Muscle of arm (tissue), 12 donors: ENCODE measurements around the gene DLG1. TPM values are rescaled to one million over a fixed set of nuclear protein-coding genes. Genes with fewer than 3 reads are reported as not detected.

Source experiments
- DNase-seq: peaks from one replicate; pipeline ENCODE4 v3.0.0-alpha.2; 2013
- polyA plus RNA-seq, 12 donors: library from polyadenylated mRNA; unstranded; fragments of 120-200 nt; gene quantifications; one replicate each; pipeline ENCODE4 v1.2.1, GENCODE V29; 2013; ENCODE audit not compliant: insufficient read length in 12 of 12

Gene DLG1
- polyA plus RNA-seq, 12 donors = 40.4 to 78.4 (median 49.9) TPM; not detected in 1

DNA sequence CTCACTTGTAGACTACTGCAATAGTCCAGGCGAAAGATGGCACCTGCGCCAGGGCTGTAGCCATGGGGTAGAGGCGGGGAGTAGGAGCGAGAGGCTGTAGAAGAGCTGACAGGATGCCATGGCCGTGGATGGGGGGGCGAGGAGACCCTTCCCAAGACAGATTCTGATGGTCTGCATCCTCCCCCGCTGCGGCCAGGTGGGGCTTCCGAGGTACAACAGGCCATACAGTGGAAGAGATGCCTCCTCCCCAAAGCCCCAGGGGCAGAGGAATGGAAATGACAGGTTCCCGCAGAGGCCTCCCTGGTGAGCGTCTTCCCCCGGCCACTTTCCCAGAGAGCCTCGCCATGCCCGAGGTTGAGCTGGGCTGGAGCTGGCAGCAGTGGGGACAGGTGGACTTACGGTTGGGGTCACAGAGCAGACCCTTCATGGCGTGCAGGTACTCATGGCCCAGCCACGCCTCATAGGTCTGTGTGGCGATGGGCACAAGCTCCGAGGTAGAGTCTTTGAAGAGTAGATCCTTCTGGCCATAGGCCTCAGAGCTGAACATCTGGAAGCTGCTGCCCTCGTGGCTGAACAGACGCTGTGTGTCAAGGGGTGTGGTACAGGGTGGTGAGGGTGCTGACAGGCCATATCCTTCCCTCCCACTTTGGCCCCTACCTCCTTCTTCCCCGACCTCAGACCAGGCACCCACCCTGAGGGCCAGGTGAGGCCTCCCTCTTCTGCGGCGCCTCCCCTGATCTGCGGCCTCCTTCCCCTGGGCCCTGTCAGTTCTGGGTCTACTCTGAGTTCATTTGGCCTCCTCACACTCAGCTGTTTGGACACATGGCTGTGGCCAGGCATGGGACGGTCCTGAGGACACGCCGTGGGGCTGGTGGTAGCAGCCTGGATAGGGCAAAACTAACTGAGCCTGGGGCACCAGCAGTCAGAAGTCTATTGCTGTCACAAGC lies 282.3 kb downstream of the DLG1 start:
- no peak for DNase-seq

DNA sequence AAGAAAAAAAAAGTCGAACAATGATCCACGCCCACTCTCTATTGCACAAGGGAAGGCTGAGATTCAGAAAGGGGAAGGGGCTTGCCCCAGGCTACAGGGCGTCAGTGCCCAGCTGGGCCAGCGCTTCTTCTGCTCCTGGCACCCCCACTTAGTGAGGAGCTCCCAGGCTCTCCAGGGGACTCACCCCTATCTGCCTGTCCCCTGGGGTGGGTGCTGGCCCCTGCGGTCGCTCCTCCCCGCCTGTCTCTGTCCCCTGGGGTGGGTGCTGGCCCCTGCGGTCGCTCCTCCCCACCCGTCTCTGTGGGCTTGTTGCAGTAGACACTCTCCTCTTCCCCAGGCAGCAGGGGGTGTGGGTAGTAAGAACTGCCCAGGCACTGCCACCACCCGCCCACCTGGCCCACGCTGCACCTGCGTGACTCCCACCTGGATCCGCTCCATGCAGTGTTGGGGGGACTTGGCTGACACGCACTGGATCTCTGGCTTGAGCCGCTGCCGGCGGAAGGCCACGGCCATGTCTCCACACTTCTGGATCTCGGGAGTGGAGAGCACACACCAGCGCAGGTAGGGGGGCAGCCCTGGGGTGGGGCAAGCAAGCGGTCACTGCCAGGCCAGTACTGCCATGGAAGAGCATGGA lies 283.4 kb downstream of the DLG1 start:
- DNase-seq = no peak

DNA sequence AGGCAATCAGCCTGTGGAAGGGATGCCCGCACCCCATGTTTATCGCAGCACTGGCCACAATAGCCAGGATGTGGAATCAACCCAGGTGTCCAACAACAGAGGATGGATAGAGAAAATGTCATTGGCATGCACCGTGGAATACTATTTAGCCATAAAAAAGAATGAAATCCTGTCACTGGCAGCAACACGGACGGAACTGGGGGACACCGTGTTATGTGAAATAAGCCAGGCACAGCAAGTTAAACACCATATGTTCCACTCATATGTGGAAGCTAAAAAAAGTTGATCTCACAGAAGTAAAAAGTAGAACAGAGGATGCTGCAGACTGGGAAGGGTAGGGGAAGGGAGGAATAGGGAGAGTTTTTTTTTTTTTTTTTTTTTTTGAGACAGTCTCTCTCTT lies 284.4 kb downstream of the DLG1 start:
- no peak for DNase-seq

DNA sequence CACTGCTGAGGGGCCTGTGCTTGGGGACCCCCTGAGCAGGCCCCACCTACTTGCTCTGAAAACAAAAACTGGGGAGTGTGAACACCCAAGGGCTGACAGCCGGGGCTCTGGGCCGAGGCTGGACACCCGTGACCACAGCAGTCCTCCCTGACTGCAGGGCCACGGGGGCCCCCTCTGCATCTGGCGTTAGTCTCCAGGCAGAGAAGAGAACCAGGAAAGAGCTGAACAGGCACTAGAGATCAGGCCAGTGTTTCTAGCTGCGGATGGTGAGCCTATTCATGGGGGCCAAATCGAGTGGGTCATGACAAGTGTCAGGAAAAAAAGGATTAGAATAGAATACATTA lies 285.9 kb downstream of the DLG1 start:
- no peak for DNase-seq

DNA sequence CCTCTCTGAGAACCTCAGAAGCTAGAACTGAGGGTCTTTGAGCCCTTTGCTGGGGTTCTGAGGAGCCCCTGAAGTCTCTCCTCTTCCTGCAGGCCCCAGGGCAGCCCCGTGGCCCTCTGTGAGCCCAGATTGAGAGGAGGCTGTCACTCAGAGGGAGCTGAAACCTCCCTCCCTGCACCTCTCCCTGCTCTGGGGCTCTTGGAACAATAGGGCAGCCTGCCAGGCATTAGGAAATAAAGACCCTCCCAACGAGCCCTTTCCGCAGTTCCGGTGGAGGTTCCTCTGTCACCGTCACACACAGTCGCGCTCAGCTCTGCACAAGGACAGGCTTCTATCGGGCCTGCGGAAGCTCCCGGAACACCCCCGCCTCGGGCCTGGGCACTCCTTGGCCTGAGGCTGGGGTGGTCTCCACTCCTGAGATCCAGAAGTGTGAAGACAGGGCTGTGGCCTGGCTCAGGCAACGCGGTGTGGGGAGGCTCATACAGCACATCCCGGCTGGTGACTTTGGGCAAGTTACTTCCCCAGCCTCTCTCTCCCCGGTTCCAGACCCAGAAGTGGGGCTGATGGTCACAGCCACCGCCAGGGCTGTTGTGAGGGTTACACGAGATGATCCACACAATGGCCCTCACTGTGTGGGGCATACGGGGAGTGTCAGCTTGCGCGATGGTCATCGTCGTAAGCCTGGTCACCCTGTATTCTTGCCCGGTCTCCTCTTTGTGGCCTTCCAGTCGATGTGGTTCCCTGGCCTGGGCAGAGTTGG lies 286.5 kb downstream of the DLG1 start:
- DNase-seq = no peak

DNA sequence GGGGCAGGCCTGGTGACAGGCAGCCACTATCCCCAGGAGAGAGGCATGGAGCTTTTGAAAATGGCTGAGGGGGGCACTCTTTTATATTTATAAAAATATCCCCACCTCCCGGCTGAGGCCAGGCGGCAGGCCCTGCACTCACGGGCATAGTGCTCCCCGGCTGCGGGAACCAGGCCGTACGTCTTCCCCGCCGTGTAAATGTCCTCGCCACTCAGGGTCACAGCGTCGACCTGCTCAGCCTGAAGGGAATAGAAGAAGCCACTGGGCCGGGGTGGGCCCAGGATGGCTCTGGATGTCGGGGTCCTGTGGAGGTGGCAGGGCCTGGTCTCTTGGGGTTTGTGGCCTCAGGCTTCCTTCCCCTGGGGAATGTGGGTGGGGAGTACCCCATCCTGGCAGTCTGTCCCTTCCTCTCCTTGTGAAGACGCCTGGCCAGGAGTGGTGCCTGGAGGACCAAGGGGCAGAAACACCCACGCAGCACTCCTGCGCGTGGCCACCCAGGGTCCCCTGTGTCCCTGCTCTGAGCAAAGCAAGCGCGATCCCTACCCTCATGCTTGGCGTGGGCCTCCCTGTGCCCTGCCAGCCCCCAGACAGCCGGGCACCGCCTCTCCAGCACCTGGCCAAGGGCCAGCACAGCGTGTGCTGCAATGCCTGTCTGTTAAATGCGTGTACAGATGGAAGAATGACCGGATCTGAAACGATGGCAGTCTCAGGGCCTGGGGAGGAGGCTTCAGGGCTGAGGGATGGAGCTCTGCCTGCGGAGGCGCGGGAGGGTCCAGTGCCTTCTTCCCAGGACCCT lies 287.7 kb downstream of the DLG1 start:
- no peak for DNase-seq

DNA sequence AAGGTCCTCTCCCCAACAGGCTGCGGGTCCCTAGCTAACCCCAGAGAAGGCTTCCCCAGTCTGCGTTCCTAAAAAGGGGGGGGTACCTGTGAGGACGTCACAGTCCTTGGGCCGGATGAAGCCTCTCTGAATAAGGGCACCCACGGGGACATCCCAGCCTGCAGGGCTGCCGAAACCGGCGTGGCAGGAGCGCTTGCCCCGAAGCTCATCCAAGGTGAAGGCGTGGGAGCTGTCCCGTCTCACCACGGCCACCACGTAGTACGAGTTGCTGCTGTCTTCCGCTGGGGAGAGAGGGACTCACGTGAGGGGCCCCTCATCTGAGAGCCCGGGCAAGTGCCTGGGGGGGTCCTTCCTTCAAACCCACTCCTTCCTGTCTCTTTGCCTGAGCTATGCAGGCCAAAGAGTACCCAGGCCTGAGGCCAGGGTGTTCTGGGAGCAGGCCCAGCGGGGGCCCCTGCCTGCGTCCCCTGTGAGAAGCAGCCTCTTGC lies 288.8 kb downstream of the DLG1 start:
- DNase-seq = no peak

DNA sequence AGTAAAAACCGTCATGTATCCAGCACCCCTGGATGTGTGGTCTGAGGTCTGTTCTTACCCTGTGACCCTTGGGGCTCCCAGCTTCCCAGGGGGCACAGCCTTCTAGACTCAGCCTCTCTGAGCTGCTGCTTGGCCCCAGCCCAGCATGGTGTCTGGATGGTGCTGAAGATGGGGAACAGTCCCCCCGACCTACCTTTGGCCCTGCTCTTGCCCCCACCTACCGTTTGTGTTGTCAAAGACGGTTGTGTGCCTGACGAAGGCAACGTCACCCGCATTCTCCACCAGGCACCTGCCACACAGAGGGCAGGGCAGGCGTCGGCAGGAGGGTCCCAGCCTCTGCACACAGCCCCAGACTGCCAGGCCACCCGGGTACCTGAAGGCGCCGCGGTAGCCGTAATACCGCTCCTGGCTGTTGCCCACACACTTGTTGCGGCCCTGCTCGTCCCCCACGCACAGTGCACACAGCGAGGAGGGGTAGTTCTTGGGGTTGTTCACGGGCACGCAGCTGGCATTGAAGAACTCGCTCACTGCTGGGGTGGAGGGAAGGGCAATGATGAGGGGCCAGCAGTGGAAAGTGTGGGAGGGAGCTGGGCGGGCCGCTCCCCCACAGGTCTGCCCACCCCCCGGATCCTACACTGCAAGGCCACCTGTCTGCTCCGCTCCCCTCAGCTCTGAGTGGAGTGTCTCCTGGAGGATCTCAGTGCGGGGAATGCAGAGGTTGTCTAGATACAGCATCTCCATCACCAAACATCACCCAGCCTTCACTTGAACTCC lies 289.8 kb downstream of the DLG1 start:
- no peak for DNase-seq

DNA sequence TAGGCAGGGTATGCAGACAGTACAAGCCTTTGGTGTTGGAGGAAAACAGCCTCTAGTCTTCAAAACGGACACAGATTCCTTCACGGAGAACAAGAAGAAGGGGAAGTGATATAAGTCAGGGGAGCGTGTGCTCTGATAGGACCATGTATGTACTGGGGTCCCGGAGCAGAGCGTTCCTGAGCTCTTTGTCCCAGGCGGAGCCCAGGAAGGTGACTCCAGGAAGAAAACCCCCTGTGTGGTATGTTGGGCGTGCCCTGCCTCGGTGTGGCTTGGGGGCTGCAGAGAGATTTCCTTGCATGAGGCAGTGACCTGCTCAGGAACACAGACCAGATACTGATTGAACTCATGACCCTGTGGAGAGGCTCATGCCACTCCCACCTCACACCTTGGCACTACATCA lies 290.5 kb downstream of the DLG1 start:
- no peak for DNase-seq

DNA sequence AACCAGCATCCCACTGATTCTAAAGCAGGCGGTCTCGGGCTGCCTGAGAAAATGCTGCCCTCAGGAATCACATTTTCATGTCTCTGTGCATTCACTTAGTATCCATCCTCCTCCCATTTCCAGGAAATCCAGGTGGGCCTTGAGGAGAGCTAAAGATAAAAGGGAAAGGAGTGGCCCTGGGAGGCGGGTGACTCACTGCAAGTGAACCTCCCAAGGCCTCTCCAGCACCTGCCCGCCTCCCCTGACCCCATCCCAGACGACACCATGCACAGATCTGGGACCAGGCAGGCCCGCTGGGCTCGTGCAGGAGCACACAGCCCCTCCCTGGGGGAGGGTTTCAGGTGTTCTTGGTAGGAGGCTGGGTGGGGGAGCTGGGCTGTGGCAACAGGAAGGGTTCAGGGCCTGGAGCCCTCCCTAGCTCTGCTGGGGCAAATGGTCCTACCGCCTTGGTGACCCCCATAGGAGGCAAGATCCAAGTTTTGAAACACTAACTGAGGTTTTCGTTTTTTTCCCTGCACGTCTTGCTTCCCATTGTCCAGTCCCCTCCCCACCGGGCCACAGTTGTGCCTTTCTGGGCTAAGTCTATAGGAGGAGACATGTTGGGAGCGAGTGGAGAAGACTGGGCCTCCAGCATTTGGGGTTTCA lies 291.0 kb downstream of the DLG1 start:
- DNase-seq = no peak

DNA sequence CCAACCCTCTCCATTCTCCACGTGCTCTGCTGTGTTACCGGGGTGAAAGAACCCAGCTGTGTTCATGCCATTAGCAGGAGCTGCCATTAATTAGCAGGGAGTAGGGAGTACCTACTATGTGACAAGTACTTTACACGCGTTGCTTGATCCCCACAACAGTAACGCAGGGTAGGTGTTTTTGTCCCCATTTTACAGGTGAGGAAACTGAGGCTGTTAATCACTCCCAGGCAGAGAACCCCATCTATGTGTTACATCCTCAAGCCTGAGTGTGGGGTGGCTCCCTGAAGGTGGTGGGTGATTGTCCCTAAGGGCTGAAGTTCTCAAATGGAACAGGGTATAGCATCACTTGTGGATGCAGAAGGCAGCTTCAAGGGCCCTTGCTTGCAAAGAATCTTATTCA lies 291.6 kb downstream of the DLG1 start:
- no peak for DNase-seq

DNA sequence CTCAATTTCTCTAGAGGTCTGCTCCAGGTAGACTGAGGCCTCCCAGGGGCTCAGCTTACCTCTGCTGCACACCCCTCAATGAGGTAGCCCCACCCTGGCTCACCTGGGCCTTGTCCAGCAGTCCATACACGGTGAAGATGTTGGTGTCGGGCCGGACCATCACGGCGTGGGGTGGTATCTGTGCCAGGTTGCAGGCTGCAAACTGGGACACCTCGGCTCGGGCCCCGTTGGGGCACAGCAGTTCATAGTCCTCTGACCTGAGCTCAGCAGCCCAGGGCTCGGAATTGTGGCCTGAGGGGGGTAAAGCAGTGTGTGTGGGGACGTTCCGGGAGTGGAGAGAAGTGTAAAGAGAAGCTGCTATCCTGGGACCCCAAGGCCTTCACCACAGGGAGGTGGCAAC lies 292.0 kb downstream of the DLG1 start:
- no peak for DNase-seq

DNA sequence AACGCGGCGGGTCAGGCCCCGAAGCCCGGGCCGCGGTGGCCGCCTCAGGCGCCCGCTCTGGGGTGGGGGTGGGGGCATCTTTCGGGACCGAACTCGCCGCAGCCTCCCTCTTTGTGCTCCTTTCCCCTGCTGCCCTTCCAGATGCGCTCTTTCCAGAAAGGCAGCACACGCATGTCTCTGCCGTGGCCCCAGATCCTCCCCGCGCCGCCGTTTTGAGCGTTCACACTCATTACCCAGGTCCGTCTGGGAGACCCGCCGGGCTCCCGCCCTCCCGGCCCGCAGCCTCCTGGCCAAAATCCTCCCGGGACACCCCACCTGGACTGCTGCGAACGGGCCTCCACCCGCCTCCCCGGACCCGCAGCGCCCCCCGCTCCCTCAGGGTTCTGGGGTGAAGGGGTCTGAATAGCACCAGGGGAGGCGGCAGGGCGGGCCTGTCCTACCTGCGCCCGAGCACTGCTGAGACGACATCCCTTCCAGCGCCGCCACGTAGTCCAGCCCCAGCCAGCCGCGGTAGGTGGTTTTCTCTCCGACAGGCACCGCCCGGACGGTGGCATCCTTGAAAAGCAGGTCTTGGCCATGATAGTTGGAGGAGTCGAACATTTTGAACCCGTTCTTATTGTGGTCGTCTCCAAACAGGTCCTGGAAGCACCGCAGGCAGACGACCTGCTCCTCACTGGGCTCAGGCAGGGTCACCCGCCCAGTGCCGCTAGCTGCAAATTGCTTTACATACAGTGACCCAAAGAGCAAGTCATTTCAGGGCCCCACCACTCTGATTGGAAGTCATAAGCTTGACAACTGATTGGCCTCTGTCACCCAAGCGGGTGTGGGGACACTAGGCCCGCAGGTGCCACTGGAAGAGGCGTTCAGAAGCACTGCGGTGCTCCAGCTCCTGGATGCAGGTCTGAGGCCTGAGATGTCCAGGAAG lies 294.7 kb downstream of the DLG1 start:
- DNase-seq = no peak

DNA sequence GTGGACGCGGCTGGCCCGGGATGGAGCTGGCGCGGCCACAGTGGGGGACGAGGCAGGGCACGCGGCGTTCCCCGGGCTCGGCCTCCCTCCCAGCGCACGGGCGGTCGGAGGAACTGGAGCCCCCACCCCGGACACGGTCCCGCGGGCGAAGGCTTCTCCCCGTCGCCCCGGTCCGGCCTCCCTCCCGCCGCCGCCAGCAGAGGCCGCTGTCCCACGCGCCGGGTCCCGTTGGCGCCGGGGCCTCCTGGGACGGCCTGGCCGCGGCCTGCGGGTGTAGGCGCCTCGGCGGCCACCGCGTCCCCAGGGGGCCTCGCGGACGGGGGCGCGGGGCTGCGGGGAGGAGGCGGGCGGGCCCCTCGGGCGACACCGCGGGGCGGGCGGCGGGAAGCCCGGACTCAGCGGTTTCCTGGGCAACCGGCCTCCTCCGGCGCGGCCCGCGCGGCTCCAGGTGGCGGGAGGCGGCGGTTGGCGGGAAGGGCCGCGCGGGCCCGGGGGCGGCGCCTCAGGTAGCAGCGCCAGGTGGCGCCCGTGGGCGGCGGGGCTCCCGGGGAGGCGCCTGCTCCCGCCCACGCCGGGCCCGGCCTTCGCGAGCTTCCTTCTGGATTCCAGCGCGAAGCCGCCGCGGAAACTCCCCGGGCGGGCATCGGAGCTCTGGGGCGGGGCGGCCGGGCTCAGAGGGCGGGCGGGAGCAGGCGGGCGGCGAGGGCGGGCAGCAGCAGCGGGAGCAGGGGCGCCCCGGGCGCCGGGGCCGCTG lies 295.5 kb downstream of the DLG1 start:
- DNase-seq = peak; percentile 48

DNA sequence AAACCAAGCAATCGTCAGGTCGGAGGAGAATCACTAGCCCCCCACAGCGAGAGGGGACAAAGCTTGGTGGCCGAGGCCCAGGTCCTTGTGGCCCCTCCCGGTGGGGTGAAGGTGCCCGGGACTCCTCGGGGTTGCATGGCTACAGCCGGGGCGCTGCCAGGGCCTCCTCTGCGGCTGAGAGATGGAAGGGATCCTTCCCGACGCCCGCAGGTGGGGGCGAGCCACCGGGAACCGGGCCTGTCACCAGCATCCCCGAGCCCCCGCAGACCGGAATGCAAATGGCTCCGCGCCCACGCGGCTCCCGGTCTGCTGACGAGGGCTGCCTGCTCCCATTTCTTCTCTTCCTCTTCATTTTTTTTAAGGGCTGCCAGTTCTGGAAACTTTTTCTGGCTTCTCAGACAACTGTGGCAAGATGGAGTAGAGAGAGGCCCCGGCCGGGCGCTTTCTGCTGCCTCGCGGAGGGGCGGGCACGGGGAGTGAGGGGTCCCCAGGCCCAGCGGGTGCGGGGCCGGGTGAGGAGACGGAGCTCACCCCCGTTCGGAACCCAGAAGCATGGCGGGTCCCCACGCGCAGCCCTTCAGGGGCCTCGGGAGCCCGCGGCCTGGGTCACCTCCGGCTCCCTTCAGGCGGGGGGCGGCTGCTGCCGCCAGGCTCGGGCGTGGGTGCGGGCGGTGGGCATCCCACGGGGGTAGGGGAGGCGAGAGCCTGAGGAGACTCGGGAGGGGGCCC lies 296.3 kb downstream of the DLG1 start:
- DNase-seq = peak; percentile 22

DNA sequence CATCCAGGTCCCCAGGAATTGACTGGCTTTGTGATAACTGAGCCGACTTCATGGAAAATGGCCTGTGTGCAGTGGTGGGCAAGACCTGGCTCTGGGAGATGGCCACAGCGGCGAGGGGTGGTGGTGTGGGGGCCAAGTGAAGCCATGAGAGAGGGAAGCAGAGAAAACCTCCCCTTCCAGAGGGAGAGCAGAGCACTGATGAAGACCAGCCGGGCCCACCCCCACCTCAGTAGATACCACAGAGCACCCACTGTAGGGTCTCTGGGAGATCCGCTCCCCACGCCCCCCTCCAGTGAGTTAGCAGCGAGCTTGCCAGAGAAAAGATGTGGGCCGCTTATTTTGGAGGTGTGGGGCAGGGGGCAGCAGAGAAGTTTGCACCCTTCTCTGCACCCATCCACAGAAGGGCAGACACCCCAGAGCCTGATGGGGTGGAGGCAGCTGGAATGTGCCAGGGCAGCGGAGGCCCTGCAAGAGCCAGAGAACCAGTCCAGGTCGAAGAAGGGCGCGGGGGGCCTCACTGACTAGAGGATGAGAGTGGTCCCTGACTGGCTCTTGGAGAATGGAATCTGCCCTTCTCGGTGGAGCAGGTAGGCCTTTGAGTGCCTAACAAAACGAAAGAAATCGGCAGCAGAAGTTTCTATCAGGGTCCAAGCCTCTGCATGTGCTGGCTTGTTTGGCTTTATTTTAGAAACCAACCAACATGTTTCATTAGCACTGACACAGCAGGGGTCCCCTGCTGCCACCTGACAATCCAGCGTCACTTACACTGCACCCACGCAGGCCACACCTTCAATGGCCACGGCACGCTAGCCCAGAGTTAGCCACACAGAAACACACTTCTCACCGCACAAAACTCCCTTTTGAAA lies 297.1 kb downstream of the DLG1 start:
- no peak for DNase-seq

DNA sequence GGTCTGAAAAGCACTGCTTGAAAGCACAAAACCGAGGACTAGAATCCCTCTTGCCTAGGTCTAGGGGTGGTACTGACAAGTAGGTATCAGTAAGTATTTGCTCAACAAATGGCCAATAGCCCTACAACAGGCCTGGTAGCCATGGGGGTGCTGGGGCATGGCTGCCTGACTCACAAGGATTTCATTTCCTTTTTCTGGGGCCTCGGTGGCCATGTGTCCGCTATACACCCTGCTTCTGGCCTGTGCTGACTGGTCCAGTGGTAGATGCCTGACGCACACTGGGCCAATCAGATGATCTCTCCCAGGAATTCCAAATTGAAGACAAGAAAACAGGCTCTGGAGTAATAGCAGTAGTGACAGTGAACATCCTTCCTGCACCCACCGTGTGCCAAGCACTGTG lies 298.2 kb downstream of the DLG1 start:
- no peak for DNase-seq
